Nephron (organoid): ENCODE measurements around the gene FAM9C.

Experiments
- H3K27ac Mint-ChIP-seq, 3 experiments: 2 replicates each; pipeline ENCODE4 v1.8.0; 2020; ENCODE audit warnings: mixed read lengths in 3 of 3, mild to moderate bottlenecking in 2 of 3, moderate library complexity in 1 of 3
- H3K27me3 Mint-ChIP-seq: 2 replicates; pipeline ENCODE4 v1.8.0; 2021; ENCODE audit warnings: low read depth, mild to moderate bottlenecking, moderate library complexity, mixed read lengths
- H3K36me3 Mint-ChIP-seq: 2 replicates; pipeline ENCODE4 v1.8.0; 2020; ENCODE audit warnings: low read depth, mixed read lengths
- H3K4me1 Mint-ChIP-seq: 2 replicates; pipeline ENCODE4 v1.8.0; 2020; ENCODE audit warnings: mixed read lengths
- H3K4me3 Mint-ChIP-seq, 3 experiments: 2 replicates each; pipeline ENCODE4 v1.8.0; 2020; ENCODE audit warnings: mild to moderate bottlenecking in 3 of 3, mixed read lengths in 3 of 3, moderate library complexity in 2 of 3
- H3K9me3 Mint-ChIP-seq: 2 replicates; pipeline ENCODE4 v1.8.0; 2020; ENCODE audit warnings: mixed read lengths
- CTCF ChIP-seq, 3 experiments: fragments of 200-600 bp; sonication (generic); IDR thresholded peaks; one replicate each; pipeline ENCODE4 v1.5.0; 2021; ENCODE audit warnings: antibody characterized with exemption in 3 of 3; ENCODE audit not compliant: unreplicated experiment in 3 of 3

The FAM9C gene

DNA sequence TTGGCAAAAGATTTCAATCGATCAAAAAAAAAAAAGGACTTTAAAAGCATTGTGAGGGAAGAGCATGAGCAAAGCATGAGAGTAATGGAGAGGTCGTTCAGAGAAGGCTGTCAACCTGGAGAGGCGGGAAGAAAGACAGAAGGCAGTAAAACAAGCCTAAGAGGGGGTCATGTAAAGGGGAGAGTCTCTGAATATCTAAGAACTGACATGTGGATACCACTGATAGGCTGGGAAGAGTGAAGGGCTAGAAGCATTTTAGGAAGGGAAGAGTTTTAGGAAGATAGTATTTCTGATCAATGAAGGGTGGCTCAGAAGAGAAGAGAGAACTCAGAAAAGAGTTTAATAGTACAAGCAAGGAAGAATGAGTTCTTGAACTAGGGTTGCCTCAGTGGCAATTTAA lies 7.5 kb downstream of the FAM9C start:
- no peak for TF ChIP-seq CTCF (IDR thresholded peaks at IDR 0.05; ENCODE audit: unreplicated experiment in 3 of 3)
- no peak overlapping the region for H3K4me3 Mint-ChIP-seq
- H3K9me3 Mint-ChIP-seq: peaks cover 7% of the 10 kb centered on the region
- no peaks in the 10 kb centered on the region for H3K36me3 Mint-ChIP-seq
- peak overlapping the region in 1 of 3 experiments; percentile 16 for H3K27ac Mint-ChIP-seq
- peaks cover 4% of the 10 kb centered on the region for H3K27me3 Mint-ChIP-seq
- H3K4me1 Mint-ChIP-seq: peaks cover 37% of the 10 kb centered on the region

DNA sequence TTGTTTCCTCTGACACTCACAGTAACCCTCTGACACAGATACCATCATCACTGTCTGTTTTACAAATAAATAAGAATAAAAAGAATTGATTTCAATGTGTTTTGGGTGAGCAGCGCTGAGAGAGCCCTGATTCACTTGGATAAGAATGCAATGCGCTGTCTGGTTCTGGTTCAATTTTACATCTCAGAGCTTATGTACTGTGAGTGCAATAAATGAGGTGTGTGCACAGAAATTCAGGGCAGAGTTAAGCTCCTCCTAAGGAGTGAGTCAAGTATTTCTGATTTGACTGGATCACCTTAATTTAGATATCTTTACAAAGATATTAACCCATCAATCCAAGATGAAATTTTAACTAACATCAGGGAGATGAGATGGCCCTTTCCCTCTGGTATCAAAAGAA lies 11.2 kb downstream of the FAM9C start:
- Mint-ChIP-seq H3K27me3 (peaks cover 4% of the 10 kb centered on the region), H3K4me3 (no peak overlapping the region), H3K4me1 (peaks cover 65% of the 10 kb centered on the region), H3K36me3 (no peaks in the 10 kb centered on the region), H3K27ac (peak overlapping the region in 2 of 3 experiments; percentile 36 to 79), H3K9me3 (peaks cover 5% of the 10 kb centered on the region)
- no peak for TF ChIP-seq CTCF (IDR thresholded peaks at IDR 0.05; ENCODE audit: unreplicated experiment in 3 of 3)

DNA sequence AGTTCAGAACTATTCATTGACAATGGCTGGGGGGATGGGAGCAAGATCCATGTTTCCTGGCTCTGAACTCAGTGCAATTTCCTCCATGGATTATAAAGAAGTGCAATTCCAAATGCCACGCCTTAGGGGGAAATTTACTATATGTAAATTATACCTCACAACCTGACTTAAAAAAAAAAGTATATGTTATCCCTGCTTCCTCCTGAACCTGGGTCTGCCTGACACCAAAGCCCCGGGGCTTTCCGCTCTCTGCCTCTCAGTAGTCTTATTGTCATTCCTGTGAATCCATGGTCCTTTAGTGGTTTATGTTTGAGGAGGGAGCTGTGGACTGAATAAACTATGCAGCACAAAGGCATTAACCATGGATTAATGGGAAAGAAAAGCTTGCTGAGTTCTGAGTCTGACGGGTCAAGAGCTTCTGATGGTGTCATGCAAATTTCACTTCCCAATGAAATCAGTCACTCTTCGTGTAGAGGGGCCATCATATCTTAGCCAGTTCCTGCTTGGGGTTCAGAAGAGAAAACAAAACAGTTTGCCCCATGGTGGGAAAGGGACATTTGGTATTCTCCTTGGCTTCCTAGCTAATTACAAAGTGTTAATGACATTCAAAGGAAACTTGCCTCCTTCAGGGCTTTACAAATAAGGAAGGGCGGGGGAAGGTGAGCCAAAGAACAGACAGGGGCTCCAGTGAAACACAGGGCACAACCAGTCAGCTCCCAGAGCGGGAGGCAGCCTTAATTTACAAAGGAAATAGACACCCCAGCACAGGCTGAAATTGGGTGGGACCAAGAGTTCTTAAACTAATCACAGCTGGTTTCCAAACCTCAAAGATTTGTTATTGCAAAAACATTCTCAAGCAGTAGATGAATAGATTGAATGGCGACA lies 14.3 kb downstream of the FAM9C start:
- H3K4me3 Mint-ChIP-seq: no peak overlapping the region
- H3K9me3 Mint-ChIP-seq: peaks cover 3% of the 10 kb centered on the region
- H3K36me3 Mint-ChIP-seq: no peaks in the 10 kb centered on the region
- no peak for TF ChIP-seq CTCF (IDR thresholded peaks at IDR 0.05; ENCODE audit: unreplicated experiment in 3 of 3)
- H3K4me1 Mint-ChIP-seq: peaks cover 60% of the 10 kb centered on the region
- H3K27ac Mint-ChIP-seq: peak overlapping the region; percentile 95 to 98 (median 96)
- no peaks in the 10 kb centered on the region for H3K27me3 Mint-ChIP-seq

- Mint-ChIP-seq H3K27ac (peak overlapping the region; percentile 95 to 98 (median 96)), H3K4me1 (peaks cover 59% of the 10 kb centered on the region), H3K4me3 (peak overlapping the region in 1 of 3 experiments; percentile 13), H3K36me3 (no peaks in the 10 kb centered on the region), H3K27me3 (peaks cover 3% of the 10 kb centered on the region), H3K9me3 (peaks cover 5% of the 10 kb centered on the region)
- TF ChIP-seq CTCF (IDR thresholded peaks at IDR 0.05; ENCODE audit: unreplicated experiment in 3 of 3): no peak
These were observed 14.9 kb downstream of the FAM9C start for GRCh38 chrX:13029637-13029886.

GRCh38 chrX:13028871-13029636 lies 15.4 kb downstream of the FAM9C start:
- Mint-ChIP-seq H3K4me3 (peak overlapping the region in 1 of 3 experiments; percentile 13), H3K27me3 (peaks cover 3% of the 10 kb centered on the region), H3K36me3 (no peaks in the 10 kb centered on the region), H3K9me3 (peaks cover 5% of the 10 kb centered on the region), H3K27ac (peak overlapping the region; percentile 95 to 98 (median 96)), H3K4me1 (peaks cover 54% of the 10 kb centered on the region)
- no peak for TF ChIP-seq CTCF (IDR thresholded peaks at IDR 0.05; ENCODE audit: unreplicated experiment in 3 of 3)
